Coronary artery (tissue), 2 donors: Measurements from ENCODE around the gene C11orf97.

Source experiments
- DNase-seq: peaks from one replicate; pipeline ENCODE4 v3.0.0-alpha.2; 2017; ENCODE audit warnings: low spot score
- H3K27ac ChIP-seq, 2 donors: fragments of 200-600 bp; sonication (generic); one replicate each; pipeline ENCODE4 v1.5.1; 2016 to 2019
- H3K4me3 ChIP-seq: fragments of 200-600 bp; sonication (generic); 2 replicates; pipeline ENCODE4 v1.5.1; 2016; ENCODE audit warnings: mild to moderate bottlenecking, moderate library complexity
- TF ChIP-seq, protein P1 (sequence below): fragments of 200-600 bp; sonication (generic); IDR thresholded peaks from one replicate; pipeline ENCODE4 v1.5.1; 2019; ENCODE audit warnings: antibody characterized with exemption

The C11orf97 gene

DNA sequence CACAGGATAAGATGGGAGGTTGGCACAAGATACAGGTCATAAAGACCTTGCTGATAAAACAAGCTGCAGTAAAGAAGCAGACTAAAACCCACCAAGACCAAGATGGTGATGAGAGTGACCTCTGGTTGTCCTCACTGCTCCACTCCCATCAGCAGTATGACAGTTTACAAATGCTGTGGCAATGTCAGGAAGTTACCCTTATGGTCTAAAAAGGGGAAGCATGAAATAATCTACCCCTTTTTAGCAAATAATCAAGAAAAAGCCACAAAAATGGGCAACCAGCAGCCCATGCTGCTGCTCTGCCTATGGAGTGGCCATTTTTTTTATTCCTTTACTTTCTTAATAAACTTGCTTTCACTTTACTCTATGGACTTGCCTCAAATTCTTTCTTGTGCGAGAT is 46.2 kb downstream of the C11orf97 start:
- DNase-seq: no peak
- TF ChIP-seq, protein P1, sequence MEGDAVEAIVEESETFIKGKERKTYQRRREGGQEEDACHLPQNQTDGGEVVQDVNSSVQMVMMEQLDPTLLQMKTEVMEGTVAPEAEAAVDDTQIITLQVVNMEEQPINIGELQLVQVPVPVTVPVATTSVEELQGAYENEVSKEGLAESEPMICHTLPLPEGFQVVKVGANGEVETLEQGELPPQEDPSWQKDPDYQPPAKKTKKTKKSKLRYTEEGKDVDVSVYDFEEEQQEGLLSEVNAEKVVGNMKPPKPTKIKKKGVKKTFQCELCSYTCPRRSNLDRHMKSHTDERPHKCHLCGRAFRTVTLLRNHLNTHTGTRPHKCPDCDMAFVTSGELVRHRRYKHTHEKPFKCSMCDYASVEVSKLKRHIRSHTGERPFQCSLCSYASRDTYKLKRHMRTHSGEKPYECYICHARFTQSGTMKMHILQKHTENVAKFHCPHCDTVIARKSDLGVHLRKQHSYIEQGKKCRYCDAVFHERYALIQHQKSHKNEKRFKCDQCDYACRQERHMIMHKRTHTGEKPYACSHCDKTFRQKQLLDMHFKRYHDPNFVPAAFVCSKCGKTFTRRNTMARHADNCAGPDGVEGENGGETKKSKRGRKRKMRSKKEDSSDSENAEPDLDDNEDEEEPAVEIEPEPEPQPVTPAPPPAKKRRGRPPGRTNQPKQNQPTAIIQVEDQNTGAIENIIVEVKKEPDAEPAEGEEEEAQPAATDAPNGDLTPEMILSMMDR: no peak
- H3K4me3 ChIP-seq: no peak overlapping the region
- H3K27ac ChIP-seq: no peak overlapping the region

DNA sequence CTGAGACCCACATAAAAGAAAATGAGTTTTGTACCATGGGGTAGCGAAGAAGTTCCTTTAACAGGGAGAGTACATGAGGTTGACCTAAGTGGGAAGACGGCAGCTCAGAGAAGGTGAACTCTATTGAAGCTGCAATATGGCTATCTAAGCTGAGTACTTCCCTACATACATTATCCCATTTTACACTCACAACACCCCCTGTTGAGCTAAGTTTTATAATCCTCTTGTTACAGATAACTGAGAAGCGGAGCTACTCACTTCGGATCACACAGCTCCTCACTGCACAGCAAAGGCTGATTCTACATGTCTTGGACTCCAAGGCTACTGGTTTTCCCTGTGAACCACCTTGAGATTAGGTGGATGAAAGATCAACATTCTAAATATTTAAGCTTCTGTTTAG is 46.7 kb downstream of the C11orf97 start:
- H3K4me3 ChIP-seq: no peak overlapping the region
- no peak for DNase-seq
- no peak overlapping the region for H3K27ac ChIP-seq
- TF ChIP-seq, protein P1: no peak

DNA sequence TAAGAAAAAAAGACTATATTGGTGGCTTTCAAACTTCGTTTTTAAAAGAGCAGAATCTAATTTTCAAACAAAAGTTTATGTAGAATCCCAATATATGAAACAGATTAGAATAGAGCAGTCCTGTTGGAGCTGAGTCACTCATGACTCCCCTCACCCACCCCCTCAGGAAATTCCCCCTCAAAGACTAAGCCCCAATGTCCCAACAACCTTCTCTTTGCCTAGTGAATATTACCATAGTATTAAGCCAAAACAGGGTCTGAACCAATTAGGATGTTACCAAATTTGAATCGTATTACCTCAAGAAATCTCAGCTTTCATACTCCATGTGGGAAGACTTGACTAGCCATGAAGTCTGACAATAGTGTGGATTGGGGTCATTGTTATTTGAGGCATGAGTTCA is 47.1 kb downstream of the C11orf97 start:
- DNase-seq: no peak
- TF ChIP-seq, protein P1: no peak
- no peak overlapping the region for H3K4me3 ChIP-seq
- no peak overlapping the region for H3K27ac ChIP-seq

DNA sequence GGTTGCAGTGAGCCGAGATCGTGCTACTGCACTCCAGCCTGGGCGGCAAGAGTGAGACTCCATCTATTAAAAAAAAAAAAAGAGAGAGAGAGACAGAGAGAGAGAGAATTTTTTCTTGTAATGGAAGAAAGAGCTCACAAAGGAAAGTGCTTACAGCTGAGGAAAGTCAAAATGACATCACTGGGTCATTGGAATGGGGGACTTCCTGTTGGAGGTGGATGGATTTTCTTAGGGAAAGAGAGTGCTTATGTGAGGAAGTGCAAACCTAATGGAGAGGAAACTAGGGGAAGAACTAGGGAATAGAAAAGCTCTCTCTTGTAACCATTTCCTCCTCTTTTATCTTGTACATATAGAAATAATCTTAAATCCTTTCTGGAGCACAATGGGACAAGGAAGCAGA is 48.6 kb downstream of the C11orf97 start:
- DNase-seq: no peak
- H3K27ac ChIP-seq: no peak overlapping the region
- H3K4me3 ChIP-seq: no peak overlapping the region
- TF ChIP-seq, protein P1: no peak

DNA sequence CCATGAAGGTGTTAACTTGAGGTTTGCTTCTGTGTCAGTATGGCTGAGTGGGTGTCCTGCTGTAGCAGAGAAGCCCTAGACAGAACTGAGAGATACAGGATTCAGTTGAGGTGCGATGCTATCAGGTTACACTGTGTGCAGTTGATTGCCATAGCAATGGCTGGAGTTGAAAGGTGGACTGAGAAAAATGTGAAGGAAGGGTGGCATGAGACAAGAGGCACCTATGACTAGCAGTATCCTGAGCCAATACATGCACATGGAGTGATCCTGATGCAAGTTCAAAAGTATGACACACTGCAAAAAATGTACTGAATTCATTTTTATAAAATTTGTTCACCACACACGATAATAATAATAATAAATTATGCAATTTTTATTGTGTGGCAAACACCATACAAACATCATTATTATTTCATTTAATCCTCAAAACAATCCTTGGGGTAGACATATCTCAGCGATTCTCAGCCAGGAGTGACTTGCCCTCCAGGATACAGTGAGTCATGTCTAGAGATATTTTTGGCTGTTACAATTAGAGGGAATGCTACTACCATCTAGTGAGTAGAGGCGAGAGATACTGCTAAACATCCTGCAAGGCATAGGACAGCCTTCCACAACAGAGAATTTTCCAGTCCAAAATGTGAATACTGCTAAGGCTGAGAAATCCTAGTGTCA is 51.1 kb downstream of the C11orf97 start:
- no peak overlapping the region for H3K4me3 ChIP-seq
- no peak for DNase-seq
- TF ChIP-seq, protein P1: no peak
- H3K27ac ChIP-seq: no peak overlapping the region

- no peak overlapping the region for H3K4me3 ChIP-seq
- no peak for DNase-seq
- no peak overlapping the region for H3K27ac ChIP-seq
- TF ChIP-seq, protein P1: no peak
Measured at GRCh38 chr11:94563848-94564467, 51.7 kb downstream of the C11orf97 start.

DNA sequence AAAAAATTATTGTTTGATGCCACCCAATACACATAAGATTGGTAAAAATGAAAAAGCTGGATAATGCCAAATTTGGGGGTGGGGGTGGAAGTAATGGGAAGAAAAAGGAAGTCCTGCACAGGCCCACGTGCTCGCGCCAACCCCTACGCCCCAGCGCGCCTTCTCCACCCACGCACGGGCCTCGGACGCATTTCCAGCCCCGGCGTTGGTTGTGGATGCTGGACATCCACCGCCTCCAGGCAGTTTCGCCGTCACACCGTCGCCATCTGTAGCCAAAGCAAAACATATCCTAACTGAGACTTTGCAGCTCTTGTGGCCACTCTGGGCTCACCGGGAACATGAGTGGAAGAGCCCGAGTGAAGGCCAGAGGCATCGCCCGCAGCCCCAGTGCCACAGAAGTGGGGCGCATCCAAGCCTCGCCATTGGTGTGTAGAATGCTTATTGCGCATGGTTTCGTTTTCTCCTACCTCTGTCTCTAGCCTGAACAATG is 55.0 kb downstream of the C11orf97 start, which contains the start of gene PIWIL4:
PIWIL4 (plus strand) TSS at position 188 of the 490 bp plus-strand sequence; CDS start at position 339, 151 bp downstream.
- Histone ChIP-seq H3K4me3 (no peak within 1 kb of the TSS), H3K27ac (no peak within 1 kb of the TSS)
- TF ChIP-seq, protein P1: no peak
- DNase-seq: no peak
